GM12875 (cell line): ENCODE results near the gene FYCO1.
A peak's percentile ranks its signal among the peaks of the same experiment; 100 is the strongest.

Experiments used
- H3K4me3 ChIP-seq: one replicate; pipeline ENCODE4 v1.5.1; 2011; ENCODE audit warnings: low read depth, low read length, control low read depth
- TF ChIP-seq, protein P1 (sequence below): IDR thresholded peaks from 2 replicates; pipeline ENCODE4 v1.5.1; 2011; ENCODE audit warnings: low read depth, mild to moderate bottlenecking, control low read depth, inconsistent platforms, low read length, moderate library complexity, borderline replicate concordance; ENCODE audit not compliant: insufficient read depth

The FYCO1 gene

DNA sequence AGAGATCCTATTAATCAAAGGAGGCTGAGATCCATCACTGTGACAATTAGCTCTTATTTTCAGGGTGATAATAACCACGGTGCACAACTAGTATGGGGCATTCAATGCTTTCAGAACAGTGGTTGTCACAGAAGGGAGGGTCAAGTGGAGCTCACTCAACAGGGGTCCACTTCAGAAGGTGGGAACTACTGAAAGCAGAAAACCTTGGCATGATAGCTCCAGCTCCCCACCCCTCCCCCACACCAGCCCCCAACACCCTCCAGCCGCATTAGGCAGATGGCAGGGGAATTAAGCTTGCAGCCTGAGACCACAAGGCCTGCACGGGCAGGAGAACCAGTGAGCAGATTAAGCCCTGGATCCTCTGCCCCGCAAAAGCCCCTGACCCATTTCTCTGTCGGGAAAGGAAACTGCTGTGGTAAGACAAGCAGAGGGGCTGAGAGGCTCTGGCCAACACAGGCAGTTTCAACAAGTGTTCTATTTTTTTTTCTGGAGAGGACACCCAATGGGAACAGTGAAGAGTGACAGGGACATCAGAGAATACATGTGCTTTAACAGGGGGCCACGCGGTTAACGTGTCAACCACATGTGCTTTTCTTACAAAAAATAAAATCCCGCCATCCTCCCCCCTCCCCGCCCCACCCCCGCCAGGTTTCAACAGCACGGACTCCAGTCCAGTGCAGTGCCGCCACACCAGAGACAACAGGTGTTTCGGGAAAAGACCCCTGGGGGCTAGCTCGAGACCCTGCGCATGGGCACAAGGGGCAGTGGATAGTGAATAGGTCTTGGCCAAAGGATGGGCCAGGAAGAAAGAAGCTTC lies 997 bp downstream of the FYCO1 start:
- H3K4me3 ChIP-seq = peak overlapping the region; percentile 78
- TF ChIP-seq, protein P1, sequence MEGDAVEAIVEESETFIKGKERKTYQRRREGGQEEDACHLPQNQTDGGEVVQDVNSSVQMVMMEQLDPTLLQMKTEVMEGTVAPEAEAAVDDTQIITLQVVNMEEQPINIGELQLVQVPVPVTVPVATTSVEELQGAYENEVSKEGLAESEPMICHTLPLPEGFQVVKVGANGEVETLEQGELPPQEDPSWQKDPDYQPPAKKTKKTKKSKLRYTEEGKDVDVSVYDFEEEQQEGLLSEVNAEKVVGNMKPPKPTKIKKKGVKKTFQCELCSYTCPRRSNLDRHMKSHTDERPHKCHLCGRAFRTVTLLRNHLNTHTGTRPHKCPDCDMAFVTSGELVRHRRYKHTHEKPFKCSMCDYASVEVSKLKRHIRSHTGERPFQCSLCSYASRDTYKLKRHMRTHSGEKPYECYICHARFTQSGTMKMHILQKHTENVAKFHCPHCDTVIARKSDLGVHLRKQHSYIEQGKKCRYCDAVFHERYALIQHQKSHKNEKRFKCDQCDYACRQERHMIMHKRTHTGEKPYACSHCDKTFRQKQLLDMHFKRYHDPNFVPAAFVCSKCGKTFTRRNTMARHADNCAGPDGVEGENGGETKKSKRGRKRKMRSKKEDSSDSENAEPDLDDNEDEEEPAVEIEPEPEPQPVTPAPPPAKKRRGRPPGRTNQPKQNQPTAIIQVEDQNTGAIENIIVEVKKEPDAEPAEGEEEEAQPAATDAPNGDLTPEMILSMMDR = no peak

- H3K4me3 ChIP-seq = no peak overlapping the region
- TF ChIP-seq, protein P1 = no peak
These were observed 2.1 kb downstream of the FYCO1 start for GRCh38 chr3:45993421-45994027.

DNA sequence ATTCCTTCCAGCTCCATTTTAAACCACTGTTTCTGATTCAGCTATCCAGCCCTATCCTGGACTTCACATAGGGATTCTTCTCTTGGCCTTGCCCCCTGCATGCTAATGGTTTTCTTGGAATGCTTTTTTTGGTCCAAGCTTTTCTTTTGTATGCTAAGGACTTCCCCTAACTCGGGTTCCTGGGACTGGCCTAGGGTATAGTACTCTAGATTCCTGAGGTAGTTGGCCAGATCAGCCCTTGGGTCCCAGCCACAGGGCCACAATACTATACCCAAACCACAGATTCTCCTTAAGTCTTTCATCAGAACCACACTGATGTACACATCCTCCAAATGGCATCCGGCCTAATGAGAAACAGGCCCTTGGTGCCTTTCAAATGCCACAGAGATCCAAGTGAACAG lies 2.8 kb downstream of the FYCO1 start:
- H3K4me3 ChIP-seq = no peak overlapping the region
- TF ChIP-seq, protein P1 = no peak

DNA sequence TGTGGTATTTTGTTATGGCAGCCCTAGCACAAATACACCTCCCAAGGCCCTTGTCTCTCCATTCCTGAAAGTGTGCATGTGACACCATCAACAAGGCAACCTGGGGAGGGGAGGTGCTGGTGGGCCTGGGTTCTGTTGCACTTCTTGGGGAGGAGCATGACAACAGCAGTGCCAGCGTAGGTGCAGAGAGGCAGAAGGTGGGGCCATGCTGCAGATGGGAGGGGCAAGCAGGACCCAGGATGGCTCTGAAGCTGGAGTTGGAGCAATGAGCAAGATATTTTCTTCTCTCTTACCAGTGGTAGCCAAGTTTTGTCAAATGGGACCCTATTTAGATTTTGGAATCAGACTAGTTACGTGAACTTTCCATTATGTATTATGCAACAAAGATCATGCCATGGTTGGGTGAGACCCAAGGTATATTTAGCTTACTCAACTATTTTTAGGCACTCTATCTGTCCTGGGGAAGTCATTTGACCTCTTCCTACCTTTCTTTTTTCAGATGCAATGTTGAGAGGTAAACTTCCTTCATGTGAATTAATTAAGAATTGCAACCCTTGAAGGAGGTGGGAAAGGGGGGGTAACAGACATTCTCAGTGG lies 3.4 kb downstream of the FYCO1 start:
- no peak overlapping the region for H3K4me3 ChIP-seq
- TF ChIP-seq, protein P1 = no peak

DNA sequence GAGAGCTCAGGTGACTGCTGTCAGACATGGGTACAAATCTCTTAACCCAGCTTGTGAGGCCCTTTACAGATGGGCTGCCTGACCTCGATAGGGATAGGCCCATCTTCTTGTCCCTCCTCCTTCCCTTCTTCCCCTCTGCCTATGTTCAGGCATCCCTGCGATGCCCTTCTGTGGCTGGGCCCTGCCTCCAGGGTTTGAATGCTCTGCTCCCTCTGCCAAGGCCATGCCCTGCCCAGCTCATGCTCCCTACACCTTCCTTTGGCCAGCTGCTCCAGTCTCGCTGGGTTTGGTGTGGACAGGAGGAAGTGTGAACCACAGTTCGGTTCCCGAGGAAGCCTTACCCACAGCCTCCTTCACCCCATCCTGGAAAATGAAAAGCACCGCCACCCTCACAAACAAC lies 4.3 kb downstream of the FYCO1 start:
- H3K4me3 ChIP-seq = no peak overlapping the region
- TF ChIP-seq, protein P1 = no peak

GRCh38 chr3:45990181-45990580 lies 5.4 kb downstream of the FYCO1 start:
- H3K4me3 ChIP-seq = no peak overlapping the region
- TF ChIP-seq, protein P1 = no peak
